Gastrocnemius medialis (tissue), 4 donors: ENCODE measurements around the gene GRAP.
A peak's percentile ranks its signal among the peaks of the same experiment; 100 is the strongest.
"Not testable (repeated sequence)": the region's sequence is repeated elsewhere in the genome, so short reads cannot be mapped to it uniquely, and the experiment has no call there.

ENCODE experiments used
- CTCF ChIP-seq, 5 experiments: fragments of 450-650 bp in 3 of 5; fragments of 200-600 bp in 2 of 5; sonication (generic) in 2 of 5; IDR thresholded peaks in 4 of 5; conservative IDR thresholded peaks in 1 of 5; 1 replicate in 4 of 5; 2 replicates in 1 of 5; pipeline ENCODE4 v1.5.1; 2016 to 2019; ENCODE audit warnings: antibody characterized with exemption in 5 of 5, mild to moderate bottlenecking in 3 of 5, moderate library complexity in 3 of 5
- POLR2A ChIP-seq, 2 donors: fragments of 450-650 bp; IDR thresholded peaks; one replicate each; pipeline ENCODE4 v1.6.1; 2017; ENCODE audit warnings: antibody characterized with exemption in 2 of 2, mild to moderate bottlenecking in 2 of 2, moderate library complexity in 2 of 2

GRCh38 chr17:19063326-19063956 lies 16.7 kb upstream of the GRAP start:
- TF ChIP-seq POLR2A (IDR thresholded peaks at IDR 0.05): peak in 1 of 2 donors; percentile 68
- not testable (repeated sequence) for TF ChIP-seq CTCF (IDR thresholded peaks at IDR 0.05 in 4 of 5, conservative IDR thresholded peaks at IDR 0.05 in 1 of 5)
